ENCODE data around the gene TRIO.
"Not testable (repeated sequence)": the region's sequence is repeated elsewhere in the genome, so short reads cannot be mapped to it uniquely, and the experiment has no call there.

Gene TRIO

GRCh38 chr5:14392552-14392951 lies 249.4 kb downstream of the TRIO start:
- DNase-seq (ENCODE audit: low read depth, low spot score); H3K27ac ChIP-seq: not testable (repeated sequence)

GRCh38 chr5:14394365-14394764 lies 251.2 kb downstream of the TRIO start:
- H3K27ac ChIP-seq, result no peak overlapping the region
- no peak for DNase-seq (ENCODE audit: low read depth, low spot score)

DNA sequence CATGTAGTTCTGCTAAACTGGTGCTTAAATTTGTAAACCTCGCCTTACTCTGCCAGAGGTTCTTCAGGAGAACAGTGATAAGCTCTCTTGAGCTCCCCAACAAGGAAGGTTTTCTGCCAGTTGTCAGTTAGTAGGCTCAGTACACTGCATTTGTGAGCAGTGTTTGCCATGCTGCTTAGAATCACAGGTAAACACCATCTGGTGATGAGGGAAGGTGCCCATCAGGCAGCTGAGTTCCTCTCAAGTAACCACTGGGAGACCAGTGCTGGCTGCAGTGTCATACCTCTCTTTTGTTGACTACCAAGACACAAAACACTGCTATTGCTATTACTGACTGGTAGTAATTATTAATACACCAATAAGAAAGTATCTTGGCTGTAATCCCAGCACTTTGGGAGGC lies 252.3 kb downstream of the TRIO start:
- no peak for DNase-seq (ENCODE audit: low read depth, low spot score)
- H3K27ac ChIP-seq, result no peak overlapping the region

DNA sequence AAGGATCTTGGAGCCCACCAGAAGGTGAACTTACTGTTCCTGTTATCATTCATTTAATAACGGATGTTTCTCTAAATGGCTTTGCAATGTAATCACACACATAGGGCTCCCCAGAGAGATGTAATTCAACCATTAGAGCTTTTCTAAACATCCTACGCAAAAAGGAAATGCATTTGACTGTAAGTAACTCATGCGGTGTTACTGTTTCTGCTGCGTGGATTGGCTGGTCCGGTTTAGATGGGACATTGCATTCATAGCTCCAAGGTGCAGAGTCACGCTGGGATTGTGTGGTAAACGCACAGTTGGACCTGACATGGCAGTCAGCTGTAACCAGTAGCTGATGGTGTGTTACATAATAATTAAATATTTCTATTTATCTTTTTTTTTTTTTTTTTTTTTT lies 252.9 kb downstream of the TRIO start:
- H3K27ac ChIP-seq, result no peak overlapping the region
- no peak for DNase-seq (ENCODE audit: low read depth, low spot score)

GRCh38 chr5:14396737-14397136 lies 253.6 kb downstream of the TRIO start:
- DNase-seq (ENCODE audit: low read depth, low spot score), result no peak
- H3K27ac ChIP-seq, result no peak overlapping the region

- peak overlapping the region; percentile 41 for H3K27ac ChIP-seq
- DNase-seq (ENCODE audit: low read depth, low spot score), result no peak
Measured at GRCh38 chr5:14397717-14398116, 254.6 kb downstream of the TRIO start.

DNA sequence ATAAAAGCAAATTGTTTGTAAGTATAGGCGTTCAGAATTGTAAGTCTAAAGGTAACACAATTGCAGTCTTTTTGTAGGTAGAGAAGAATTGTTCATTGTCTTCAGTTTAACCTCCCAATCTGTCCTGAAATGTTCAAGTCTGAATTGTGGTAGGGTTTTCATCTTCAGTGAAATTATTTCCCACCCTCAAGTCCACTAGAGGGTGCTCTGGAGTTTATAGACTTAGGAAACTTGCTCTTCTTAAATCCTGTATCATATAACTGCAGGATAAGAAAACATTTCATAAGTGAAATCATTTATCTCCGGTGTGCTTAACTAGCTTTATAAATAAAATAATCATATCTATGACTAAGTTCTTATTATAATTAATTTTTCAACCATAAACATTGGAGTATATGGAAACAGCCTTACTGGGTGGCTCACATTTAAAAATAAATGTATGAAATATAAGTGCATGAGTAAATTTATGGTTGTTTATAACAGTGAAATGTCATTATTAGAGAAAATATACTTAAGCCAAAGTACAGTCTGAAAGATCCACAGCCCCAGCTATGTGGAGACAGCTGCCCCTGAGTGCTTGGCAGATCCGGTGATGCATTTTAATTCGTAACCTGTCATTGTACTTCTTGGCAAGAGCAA lies 256.0 kb downstream of the TRIO start:
- peak overlapping the region; percentile 31 for H3K27ac ChIP-seq

DNA sequence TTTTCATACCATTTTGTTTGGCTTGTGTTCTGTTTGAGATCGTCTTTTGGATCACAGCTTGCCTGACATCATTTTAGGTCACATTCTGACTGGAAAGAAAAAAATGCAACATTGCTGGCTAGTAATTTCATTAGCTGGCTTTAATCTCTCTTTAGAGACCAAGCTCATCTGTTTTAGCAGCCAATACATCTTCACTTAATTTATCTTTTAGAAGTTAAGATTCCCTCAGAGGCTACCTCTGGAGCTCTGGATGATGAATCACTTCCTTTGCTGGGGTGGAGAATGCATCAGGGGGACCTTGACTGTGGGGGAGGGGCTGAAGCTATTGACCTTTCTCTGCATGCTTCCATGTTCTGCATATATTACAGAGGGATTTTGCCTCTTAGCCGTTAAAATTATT lies 256.9 kb downstream of the TRIO start:
- H3K27ac ChIP-seq, result peak overlapping the region; percentile 31
- no peak for DNase-seq (ENCODE audit: low read depth, low spot score)

More for the DNA sequence above, 256.0 kb downstream of the TRIO start:
- DNase-seq (ENCODE audit: low read depth, low spot score), result no peak

- no peak for DNase-seq (ENCODE audit: low read depth, low spot score)
- no peak overlapping the region for H3K27ac ChIP-seq
Measured at GRCh38 chr5:14400611-14401010, 257.5 kb downstream of the TRIO start.

DNA sequence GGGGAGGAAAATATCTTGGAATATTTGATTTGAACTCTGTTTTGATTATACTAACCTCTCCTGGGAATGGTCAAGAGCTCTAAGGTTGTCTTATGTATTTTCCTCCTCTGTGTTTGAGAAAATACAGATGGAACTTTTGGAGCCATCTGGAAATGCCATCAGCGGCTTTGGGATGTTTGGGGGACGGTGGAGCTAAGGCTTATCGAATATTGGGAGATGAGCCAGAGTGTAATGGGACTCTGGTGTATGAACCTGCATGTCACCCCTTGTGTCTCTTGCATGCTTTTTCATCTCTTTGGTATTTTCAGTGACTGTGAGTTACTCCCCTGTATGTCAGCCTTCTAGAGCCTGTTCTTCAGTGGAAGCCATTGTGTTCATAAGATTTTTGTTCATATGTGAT lies 258.5 kb downstream of the TRIO start:
- no peak overlapping the region for H3K27ac ChIP-seq
- DNase-seq (ENCODE audit: low read depth, low spot score), result no peak

- DNase-seq (ENCODE audit: low read depth, low spot score), result no peak
- no peak overlapping the region for H3K27ac ChIP-seq
Measured at GRCh38 chr5:14402424-14402823, 259.3 kb downstream of the TRIO start.

DNA sequence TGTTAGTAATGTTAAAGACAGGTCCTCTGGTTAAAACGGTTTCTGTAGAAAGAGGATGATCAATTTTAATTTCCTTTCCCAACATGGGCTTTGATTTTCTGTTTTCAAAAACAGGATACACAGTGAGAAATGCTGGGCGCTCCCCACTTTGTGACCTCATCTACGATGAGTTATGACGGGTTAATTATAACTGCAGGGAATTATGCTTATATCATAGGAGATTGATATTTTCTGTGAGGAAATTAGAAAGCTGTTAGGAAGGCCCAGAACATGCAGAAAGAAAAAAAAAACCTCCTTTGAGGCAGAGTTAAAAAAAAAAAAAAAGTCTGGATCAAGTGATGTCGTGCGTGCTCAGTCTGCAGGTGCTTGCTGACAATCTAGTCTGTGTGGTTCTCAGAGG lies 261.6 kb downstream of the TRIO start:
- H3K27ac ChIP-seq, result peak overlapping the region; percentile 26
- no peak for DNase-seq (ENCODE audit: low read depth, low spot score)

GRCh38 chr5:14405267-14405666 lies 262.1 kb downstream of the TRIO start:
- DNase-seq (ENCODE audit: low read depth, low spot score), result no peak
- H3K27ac ChIP-seq, result peak overlapping the region; percentile 26

DNA sequence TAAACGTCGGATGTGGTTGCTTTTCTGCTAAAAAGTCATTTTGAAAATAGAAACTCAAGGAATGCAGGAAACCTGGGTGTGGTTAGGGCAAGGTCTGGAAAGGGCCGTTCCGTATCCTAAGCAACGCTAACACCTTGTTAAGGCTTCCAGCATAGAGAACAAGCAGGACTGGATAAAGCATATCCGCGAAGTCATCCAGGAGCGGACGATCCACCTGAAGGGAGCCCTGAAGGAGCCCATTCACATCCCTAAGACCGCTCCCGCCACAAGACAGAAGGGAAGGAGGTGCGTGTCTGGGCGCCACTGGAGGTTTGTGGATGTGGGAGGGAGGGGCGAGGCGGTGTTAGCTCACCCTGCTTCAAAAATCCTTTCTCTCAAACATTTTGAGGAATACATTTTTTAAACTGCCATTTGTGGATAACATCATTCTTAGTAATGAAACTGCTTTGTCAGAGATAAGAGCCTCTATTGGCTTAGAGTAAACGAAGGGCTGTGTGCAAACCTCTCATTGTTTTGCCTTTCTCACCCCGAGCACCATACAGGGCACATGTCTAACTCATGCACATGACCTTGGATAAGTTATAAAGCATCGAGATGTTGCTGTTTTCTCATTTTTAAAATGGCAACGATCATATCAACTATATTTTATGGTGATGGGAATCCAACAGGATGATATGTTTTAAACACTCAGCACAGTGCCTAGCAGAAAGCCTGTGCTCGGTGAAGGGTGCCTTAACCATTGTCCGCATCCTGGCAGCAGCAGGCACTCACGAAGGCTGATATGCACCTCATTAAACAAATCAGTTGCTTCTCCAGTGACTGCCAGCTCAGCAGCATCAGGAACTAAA lies 262.8 kb downstream of the TRIO start:
- no peak for DNase-seq (ENCODE audit: low read depth, low spot score)
- H3K27ac ChIP-seq, result peak overlapping the region; percentile 26

DNA sequence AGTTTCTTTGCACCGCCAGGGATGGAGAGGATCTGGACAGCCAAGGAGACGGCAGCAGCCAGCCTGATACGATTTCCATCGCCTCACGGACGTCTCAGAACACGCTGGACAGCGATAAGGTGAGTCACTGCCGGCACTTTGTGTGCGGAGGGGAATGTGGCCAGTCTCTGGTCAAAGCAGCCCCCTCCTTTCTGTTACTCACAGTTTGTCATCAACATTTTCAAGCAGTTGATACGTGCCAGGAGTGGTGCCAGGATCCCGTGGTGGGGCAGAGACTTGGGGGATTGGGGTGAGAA lies 263.4 kb downstream of the TRIO start:
- peak; percentile 68 for DNase-seq (ENCODE audit: low read depth, low spot score)
- H3K27ac ChIP-seq, result peak overlapping the region; percentile 26

- no peak for DNase-seq (ENCODE audit: low read depth, low spot score)
- peak overlapping the region; percentile 26 for H3K27ac ChIP-seq
Measured at GRCh38 chr5:14407051-14407450, 263.9 kb downstream of the TRIO start.

GRCh38 chr5:14407746-14408175 lies 264.6 kb downstream of the TRIO start:
- no peak for DNase-seq (ENCODE audit: low read depth, low spot score)
- no peak overlapping the region for H3K27ac ChIP-seq

DNA sequence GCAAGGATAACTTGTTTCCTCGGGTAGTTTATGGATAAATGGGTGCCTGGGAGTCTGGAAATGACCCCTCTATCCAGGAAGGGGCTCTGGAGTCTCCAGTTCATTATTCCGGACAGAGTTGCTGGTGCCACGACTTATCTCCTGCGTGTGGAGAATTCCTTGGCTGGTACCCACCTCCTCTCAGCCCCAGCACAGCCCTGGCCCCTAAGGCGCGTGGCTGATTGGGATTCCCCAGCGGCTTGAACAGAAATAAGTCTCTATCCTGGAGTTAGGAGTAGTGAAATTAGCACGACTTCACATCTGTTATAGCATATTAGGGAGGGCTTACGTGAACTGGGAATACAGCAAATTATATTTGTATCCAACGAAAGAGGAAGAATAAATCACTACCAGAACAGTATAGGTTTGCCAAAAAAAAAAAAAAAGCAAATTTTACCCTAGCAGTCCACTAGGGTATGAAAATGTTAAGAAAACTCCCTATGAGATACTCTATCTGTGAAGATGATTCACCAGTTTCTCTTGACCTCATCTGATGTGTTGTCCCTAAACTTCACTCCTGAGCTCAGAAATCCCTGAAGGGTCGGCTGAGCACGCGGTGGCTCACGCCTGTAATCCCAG lies 265.9 kb downstream of the TRIO start:
- no peak overlapping the region for H3K27ac ChIP-seq

DNA sequence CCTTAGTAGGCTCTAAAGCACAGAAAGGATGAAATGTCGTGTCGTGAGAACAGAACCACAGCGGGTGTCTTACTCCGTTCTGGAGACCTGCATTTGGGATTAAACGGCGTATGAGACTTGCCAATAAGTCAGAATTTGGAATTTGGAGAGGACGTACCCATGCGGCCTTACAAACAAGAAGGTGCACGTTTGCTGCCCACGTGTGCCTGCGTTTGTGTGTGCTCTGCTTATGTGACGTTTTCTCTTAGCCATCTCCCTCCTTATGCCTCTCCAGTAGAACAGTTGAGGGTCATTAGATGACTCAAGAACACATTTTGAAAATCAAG lies 266.9 kb downstream of the TRIO start:
- no peak for DNase-seq (ENCODE audit: low read depth, low spot score)
- H3K27ac ChIP-seq, result no peak overlapping the region

More for the DNA sequence above, 265.9 kb downstream of the TRIO start:
- DNase-seq (ENCODE audit: low read depth, low spot score), result no peak

DNA sequence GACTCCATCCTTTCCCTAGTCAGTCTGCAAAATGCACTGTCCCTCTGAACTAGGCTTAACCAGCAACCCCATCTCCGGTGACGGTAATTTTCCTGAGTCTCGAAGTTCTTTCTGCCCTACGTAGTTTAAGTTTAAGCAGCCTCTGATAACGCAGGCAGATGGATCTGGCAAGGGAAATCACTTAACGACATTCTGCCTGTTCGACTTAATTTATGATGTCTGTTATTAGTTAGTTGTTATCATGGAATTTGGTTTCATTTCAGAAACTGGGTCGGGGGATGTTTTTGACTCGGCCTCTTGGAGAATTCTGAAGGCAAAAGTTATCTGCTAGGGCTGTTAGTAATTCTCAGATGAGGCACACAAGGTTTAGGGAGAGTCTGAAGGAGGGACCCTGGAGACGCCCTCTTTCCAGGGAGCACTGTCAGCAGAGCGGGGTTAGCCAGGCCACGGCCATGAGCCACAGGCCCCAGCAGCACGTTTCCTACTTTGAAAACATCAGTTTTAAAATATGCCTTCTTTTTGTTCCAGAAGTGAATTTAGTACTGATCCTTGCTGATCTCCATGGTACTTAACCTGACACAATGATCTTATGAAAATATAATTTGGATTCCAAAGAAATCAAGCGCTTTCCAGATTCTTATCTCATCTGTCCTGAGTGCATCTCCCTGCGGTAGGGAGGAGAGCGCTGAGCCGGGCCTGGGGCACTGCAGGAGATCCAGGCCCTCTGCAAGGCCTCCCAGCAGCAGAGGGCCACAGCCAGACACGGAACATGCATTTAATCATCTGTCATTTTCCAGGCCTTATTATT lies 267.5 kb downstream of the TRIO start:
- no peak overlapping the region for H3K27ac ChIP-seq
- no peak for DNase-seq (ENCODE audit: low read depth, low spot score)

- no peak for DNase-seq (ENCODE audit: low read depth, low spot score)
- no peak overlapping the region for H3K27ac ChIP-seq
Measured at GRCh38 chr5:14411216-14411615, 268.1 kb downstream of the TRIO start.
